ENCODE measurements around the gene FNDC3B.

- TF ChIP-seq CTCF (IDR thresholded peaks at IDR 0.05) (no peak), POLR2A (IDR thresholded peaks at IDR 0.05) (no peak)
Measured at GRCh38 chr3:172387728-172388127, 348.4 kb downstream of the FNDC3B start.

Data from testis (tissue), 2 donors.